Hepatocyte (in vitro differentiated cells): ENCODE results near the gene RHEX. TPM values are rescaled to one million over a fixed set of nuclear protein-coding genes. Genes with fewer than 3 reads are reported as not detected.

Experiments used
- DNase-seq: peaks from one replicate; pipeline ENCODE4 v3.0.0-alpha.2; 2016; ENCODE audit warnings: low spot score
- H2AFZ ChIP-seq: fragments of 200-600 bp; sonication (generic); 2 replicates; pipeline ENCODE4 v1.6.0; 2016; ENCODE audit warnings: antibody characterized with exemption, mild to moderate bottlenecking
- H3K27ac ChIP-seq: fragments of 200-600 bp; sonication (generic); 2 replicates; pipeline ENCODE4 v1.5.1; 2016; ENCODE audit warnings: mild to moderate bottlenecking
- H3K27me3 ChIP-seq: fragments of 200-600 bp; sonication (generic); 2 replicates; pipeline ENCODE4 v1.6.1; 2016
- H3K36me3 ChIP-seq: fragments of 200-600 bp; sonication (generic); replicated peaks from 2 replicates; pipeline ENCODE4 v1.5.1; 2016; ENCODE audit warnings: low read depth; ENCODE audit not compliant: insufficient read depth
- H3K4me1 ChIP-seq: fragments of 200-600 bp; sonication (generic); 2 replicates; pipeline ENCODE4 v1.5.1; 2016; ENCODE audit warnings: mild to moderate bottlenecking, moderate library complexity; ENCODE audit not compliant: insufficient read depth
- H3K4me2 ChIP-seq: fragments of 200-600 bp; sonication (generic); 2 replicates; pipeline ENCODE4 v1.6.0; 2016
- H3K4me3 ChIP-seq: fragments of 200-600 bp; sonication (generic); 2 replicates; pipeline ENCODE4 v1.5.1; 2016; ENCODE audit warnings: mild to moderate bottlenecking
- H3K79me2 ChIP-seq: fragments of 200-600 bp; sonication (generic); 2 replicates; pipeline ENCODE4 v1.6.0; 2017; ENCODE audit warnings: mild to moderate bottlenecking
- H3K9me2 ChIP-seq: fragments of 200-600 bp; sonication (generic); replicated peaks from 2 replicates; pipeline ENCODE4 v1.6.0; 2017; ENCODE audit warnings: mild to moderate bottlenecking; ENCODE audit not compliant: insufficient read depth
- H3K9me3 ChIP-seq: fragments of 200-600 bp; sonication (generic); 2 replicates; pipeline ENCODE4 v1.5.1; 2016; ENCODE audit warnings: low read depth, mild to moderate bottlenecking
- H4K20me1 ChIP-seq: fragments of 200-600 bp; sonication (generic); 2 replicates; pipeline ENCODE4 v1.6.0; 2016; ENCODE audit warnings: mild to moderate bottlenecking; ENCODE audit not compliant: insufficient read depth, poor library complexity, severe bottlenecking
- CTCF ChIP-seq: fragments of 200-600 bp; sonication (generic); IDR thresholded peaks from 2 replicates; pipeline ENCODE4 v1.5.1; 2016; ENCODE audit warnings: antibody characterized with exemption, mild to moderate bottlenecking; ENCODE audit not compliant: poor library complexity
- EZH2 ChIP-seq: fragments of 200-600 bp; sonication (generic); IDR thresholded peaks from 2 replicates; pipeline ENCODE4 v1.6.1; 2016; ENCODE audit warnings: antibody characterized with exemption, mild to moderate bottlenecking, borderline replicate concordance
- EZH2phosphoT487 ChIP-seq: fragments of 200-600 bp; sonication (generic); IDR thresholded peaks from one replicate; pipeline ENCODE4 v1.6.1; 2018; ENCODE audit warnings: antibody characterized with exemption, mild to moderate bottlenecking, low read depth, moderate library complexity; ENCODE audit not compliant: unreplicated experiment, severe bottlenecking
- WGBS: methylation state at CpG from one replicate; pipeline ENCODE4 v1.1.6; 2016; ENCODE audit warnings: low lambda C conversion rate; ENCODE audit errors: missing lambda C conversion rate; 5-methylcytosine and 5-hydroxymethylcytosine counted together
- polyA plus RNA-seq: library from polyadenylated mRNA; unstranded; fragments of >200 nt; fragmentation: Nextera tagmentation; extraction: Ambion mirVana; gene quantifications from 2 replicates; pipeline ENCODE4 v1.2.1, GENCODE V29; 2016
- total RNA-seq: library from RNA; depleted of rRNA; stranded (reverse); fragments of >200 nt; gene quantifications from 2 replicates; pipeline ENCODE4 v1.2.3, GENCODE V29; 2014

RHEX gene
- total and polyA plus RNA-seq, 2 experiments from 2014 or later = 0.51 TPM; not detected in 1

- no peak overlapping the region for H2AFZ ChIP-seq
Observed at GRCh38 chr1:206082831-206083695, 30.1 kb downstream of the RHEX start.

GRCh38 chr1:206083750-206084149 lies 30.8 kb downstream of the RHEX start:
- H3K36me3 ChIP-seq = no peaks in the 10 kb centered on the region
- H3K79me2 ChIP-seq = no peaks in the 10 kb centered on the region
- H3K9me3 ChIP-seq = no peaks in the 10 kb centered on the region
- H3K4me3 ChIP-seq = no peak overlapping the region
- 94% methylated on average over 2 of the region's 2 CpGs for WGBS
- no peaks in the 10 kb centered on the region for H3K4me1 ChIP-seq
- no peaks in the 10 kb centered on the region for H3K27me3 ChIP-seq
- H2AFZ ChIP-seq = no peak overlapping the region
- H4K20me1 ChIP-seq = no peaks in the 10 kb centered on the region
- no peak overlapping the region for H3K4me2 ChIP-seq
- DNase-seq = no peak
- TF ChIP-seq EZH2phosphoT487 (no peak), CTCF (no peak), EZH2 (no peak)
- H3K27ac ChIP-seq = no peak overlapping the region
- H3K9me2 ChIP-seq = no peaks in the 10 kb centered on the region

More at GRCh38 chr1:206082831-206083695, 30.1 kb downstream of the RHEX start:
- WGBS = 65% methylated on average over 8 of the region's 8 CpGs
- no peaks in the 10 kb centered on the region for H3K4me1 ChIP-seq
- H3K36me3 ChIP-seq = no peaks in the 10 kb centered on the region
- DNase-seq = no peak
- TF ChIP-seq CTCF (no peak), EZH2phosphoT487 (no peak), EZH2 (no peak)
- H3K9me2 ChIP-seq = no peaks in the 10 kb centered on the region
- H3K27ac ChIP-seq = no peak overlapping the region
- no peaks in the 10 kb centered on the region for H3K9me3 ChIP-seq
- no peaks in the 10 kb centered on the region for H3K79me2 ChIP-seq
- no peak overlapping the region for H3K4me3 ChIP-seq
- no peaks in the 10 kb centered on the region for H3K27me3 ChIP-seq
- no peak overlapping the region for H3K4me2 ChIP-seq
- no peaks in the 10 kb centered on the region for H4K20me1 ChIP-seq

- TF ChIP-seq CTCF (no peak), EZH2phosphoT487 (no peak), EZH2 (no peak)
- Histone ChIP-seq H3K27ac (no peak overlapping the region), H3K36me3 (no peaks in the 10 kb centered on the region), H3K4me1 (no peaks in the 10 kb centered on the region), H2AFZ (no peak overlapping the region), H3K79me2 (no peaks in the 10 kb centered on the region), H4K20me1 (no peaks in the 10 kb centered on the region), H3K9me2 (no peaks in the 10 kb centered on the region), H3K9me3 (no peaks in the 10 kb centered on the region), H3K4me2 (no peak overlapping the region), H3K27me3 (no peaks in the 10 kb centered on the region), H3K4me3 (no peak overlapping the region)
- 93% methylated on average over 3 of the region's 3 CpGs for WGBS
- DNase-seq = no peak
Observed at GRCh38 chr1:206087091-206087490, 34.1 kb downstream of the RHEX start.

- WGBS = 90% methylated on average over 3 of the region's 3 CpGs
- Histone ChIP-seq H3K27ac (no peak overlapping the region), H3K79me2 (no peaks in the 10 kb centered on the region), H3K9me3 (no peaks in the 10 kb centered on the region), H3K9me2 (no peaks in the 10 kb centered on the region), H3K4me1 (no peaks in the 10 kb centered on the region), H3K4me3 (no peak overlapping the region), H4K20me1 (no peaks in the 10 kb centered on the region), H3K27me3 (no peaks in the 10 kb centered on the region), H2AFZ (no peak overlapping the region), H3K4me2 (no peak overlapping the region), H3K36me3 (no peaks in the 10 kb centered on the region)
- no peak for TF ChIP-seq EZH2phosphoT487
- no peak for TF ChIP-seq EZH2
- no peak for TF ChIP-seq CTCF
- DNase-seq = no peak
Observed at GRCh38 chr1:206089341-206089740, 36.4 kb downstream of the RHEX start.
